SK-N-SH treated with all-trans-retinoic acid at 6 μM for 48 hours (cell line): Measurements from ENCODE around the gene FSD2.

Source experiments
- ATAC-seq: fragments of 200-7000 bp; cut with Tn5 transposase; 3 replicates; pipeline ENCODE4 v1.9.1; 2020; ENCODE audit warnings: mild to moderate bottlenecking, moderate library complexity
- BACH2 ChIP-seq: fragments of 250-450 bp; sonication (Bioruptor Pico); IDR thresholded peaks from 2 replicates; pipeline ENCODE4 v1.9.0; 2021; ENCODE audit warnings: mild to moderate bottlenecking, borderline replicate concordance
- CSDC2 ChIP-seq: fragments of 250-450 bp; sonication (Bioruptor Pico); IDR thresholded peaks from 2 replicates; pipeline ENCODE4 v1.5.0; 2020; ENCODE audit warnings: mild to moderate bottlenecking, moderate library complexity
- ESRRG ChIP-seq: fragments of 250-450 bp; sonication (Bioruptor Pico); IDR thresholded peaks from 2 replicates; pipeline ENCODE4 v1.6.1; 2021; ENCODE audit warnings: mild to moderate bottlenecking
- GLIS3 ChIP-seq: fragments of 250-450 bp; sonication (Bioruptor Pico); IDR thresholded peaks from 2 replicates; pipeline ENCODE4 v1.5.0; 2020; ENCODE audit warnings: mild to moderate bottlenecking, moderate library complexity
- ISL1 ChIP-seq: fragments of 250-450 bp; sonication (Bioruptor Pico); IDR thresholded peaks from 2 replicates; pipeline ENCODE4 v2.1.2; 2022; ENCODE audit warnings: mild to moderate bottlenecking, moderate library complexity
- OSR1 ChIP-seq: fragments of 250-450 bp; sonication (Bioruptor Pico); IDR thresholded peaks from 2 replicates; pipeline ENCODE4 v1.8.0; 2022; ENCODE audit warnings: moderate library complexity, mild to moderate bottlenecking, inconsistent platforms
- PATZ1 ChIP-seq: fragments of 250-450 bp; sonication (Bioruptor Pico); IDR thresholded peaks from 2 replicates; pipeline ENCODE4 v1.8.0; 2020; ENCODE audit warnings: mild to moderate bottlenecking, moderate library complexity, borderline replicate concordance
- POU6F1 ChIP-seq: fragments of 250-450 bp; sonication (Bioruptor Pico); IDR thresholded peaks from 2 replicates; pipeline ENCODE4 v1.8.0; 2021; ENCODE audit warnings: low read depth, mild to moderate bottlenecking, moderate library complexity, borderline replicate concordance
- PPARA ChIP-seq: fragments of 250-450 bp; sonication (Bioruptor Pico); IDR thresholded peaks from 2 replicates; pipeline ENCODE4 v1.5.0; 2020; ENCODE audit warnings: mild to moderate bottlenecking, borderline replicate concordance
- RARB ChIP-seq: fragments of 250-450 bp; sonication (Bioruptor Pico); IDR thresholded peaks from 2 replicates; pipeline ENCODE4 v1.8.0; 2021; ENCODE audit warnings: mild to moderate bottlenecking, moderate library complexity
- SNAI2 ChIP-seq: fragments of 250-450 bp; sonication (Bioruptor Pico); IDR thresholded peaks from 2 replicates; pipeline ENCODE4 v1.5.0; 2020; ENCODE audit warnings: mild to moderate bottlenecking, moderate library complexity
- TCF4 ChIP-seq: fragments of 250-450 bp; sonication (Bioruptor Pico); IDR thresholded peaks from 2 replicates; pipeline ENCODE4 v1.8.0; 2021; ENCODE audit warnings: mild to moderate bottlenecking, moderate library complexity, borderline replicate concordance
- TOX ChIP-seq: fragments of 250-450 bp; sonication (Bioruptor Pico); IDR thresholded peaks from 2 replicates; pipeline ENCODE4 v1.8.0; 2021; ENCODE audit warnings: mild to moderate bottlenecking, moderate library complexity, borderline replicate concordance
- ZC3H10 ChIP-seq: fragments of 250-450 bp; sonication (Bioruptor Pico); IDR thresholded peaks from 2 replicates; pipeline ENCODE4 v1.5.1; 2021; ENCODE audit warnings: mild to moderate bottlenecking, moderate library complexity
- ZFP3 ChIP-seq: fragments of 250-450 bp; sonication (Bioruptor Pico); IDR thresholded peaks from 2 replicates; pipeline ENCODE4 v1.5.0; 2020; ENCODE audit warnings: mild to moderate bottlenecking, moderate library complexity
- ZFP30 ChIP-seq: fragments of 450-650 bp; formaldehyde crosslinking; IDR thresholded peaks from 2 replicates; pipeline ENCODE4 v1.5.0; 2022; ENCODE audit warnings: mild to moderate bottlenecking, moderate library complexity
- ZNF565 ChIP-seq: fragments of 450-650 bp; formaldehyde crosslinking; conservative IDR thresholded peaks from 2 replicates; pipeline ENCODE4 v1.5.0; 2020; ENCODE audit warnings: low read depth, mild to moderate bottlenecking, moderate library complexity
- ZNF70 ChIP-seq: fragments of 450-650 bp; formaldehyde crosslinking; IDR thresholded peaks from 2 replicates; pipeline ENCODE4 v1.5.0; 2020; ENCODE audit warnings: mild to moderate bottlenecking, moderate library complexity
- ZNF8 ChIP-seq: fragments of 450-650 bp; formaldehyde crosslinking; IDR thresholded peaks from 2 replicates; pipeline ENCODE4 v1.5.0; 2020; ENCODE audit warnings: mild to moderate bottlenecking, moderate library complexity
- TF ChIP-seq, protein P1 (sequence below): fragments of 250-450 bp; sonication (Bioruptor Pico); IDR thresholded peaks from 2 replicates; pipeline ENCODE4 v1.5.1; 2020; ENCODE audit warnings: low read depth, mild to moderate bottlenecking, moderate library complexity
- TF ChIP-seq, protein P2 (sequence below): fragments of 250-450 bp; sonication (Bioruptor Pico); IDR thresholded peaks from 2 replicates; pipeline ENCODE4 v1.5.1; 2021; ENCODE audit warnings: mild to moderate bottlenecking, moderate library complexity
- TF ChIP-seq, protein P3 (sequence below): fragments of 250-450 bp; sonication (Bioruptor Pico); IDR thresholded peaks from 2 replicates; pipeline ENCODE4 v1.5.0; 2020; ENCODE audit warnings: mild to moderate bottlenecking, moderate library complexity

FSD2 gene

GRCh38 chr15:82739086-82739485, 66.8 kb downstream of the FSD2 start:
- TF ChIP-seq SNAI2: no peak
- no peak for TF ChIP-seq ZFP3
- no peak for TF ChIP-seq TOX (CRISPR knock-in tag)
- no peak for TF ChIP-seq ZNF565 (CRISPR knock-in tag)
- TF ChIP-seq ZC3H10 (CRISPR knock-in tag): no peak
- TF ChIP-seq, protein P1, sequence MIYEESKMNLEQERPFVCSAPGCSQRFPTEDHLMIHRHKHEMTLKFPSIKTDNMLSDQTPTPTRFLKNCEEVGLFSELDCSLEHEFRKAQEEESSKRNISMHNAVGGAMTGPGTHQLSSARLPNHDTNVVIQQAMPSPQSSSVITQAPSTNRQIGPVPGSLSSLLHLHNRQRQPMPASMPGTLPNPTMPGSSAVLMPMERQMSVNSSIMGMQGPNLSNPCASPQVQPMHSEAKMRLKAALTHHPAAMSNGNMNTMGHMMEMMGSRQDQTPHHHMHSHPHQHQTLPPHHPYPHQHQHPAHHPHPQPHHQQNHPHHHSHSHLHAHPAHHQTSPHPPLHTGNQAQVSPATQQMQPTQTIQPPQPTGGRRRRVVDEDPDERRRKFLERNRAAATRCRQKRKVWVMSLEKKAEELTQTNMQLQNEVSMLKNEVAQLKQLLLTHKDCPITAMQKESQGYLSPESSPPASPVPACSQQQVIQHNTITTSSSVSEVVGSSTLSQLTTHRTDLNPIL: no peak
- TF ChIP-seq OSR1: no peak
- TF ChIP-seq ZNF70 (CRISPR knock-in tag): no peak
- TF ChIP-seq, all 23 proteins: peak for 0
- ATAC-seq: no peak

- no peak for TF ChIP-seq ZC3H10 (CRISPR knock-in tag)
- no peak for TF ChIP-seq GLIS3 (CRISPR knock-in tag)
- no peak for TF ChIP-seq TOX (CRISPR knock-in tag)
- no peak for TF ChIP-seq ESRRG
- no peak for TF ChIP-seq PPARA (CRISPR knock-in tag)
- no peak for TF ChIP-seq ZNF70 (CRISPR knock-in tag)
- TF ChIP-seq RARB (CRISPR knock-in tag): no peak
- TF ChIP-seq, protein P2, sequence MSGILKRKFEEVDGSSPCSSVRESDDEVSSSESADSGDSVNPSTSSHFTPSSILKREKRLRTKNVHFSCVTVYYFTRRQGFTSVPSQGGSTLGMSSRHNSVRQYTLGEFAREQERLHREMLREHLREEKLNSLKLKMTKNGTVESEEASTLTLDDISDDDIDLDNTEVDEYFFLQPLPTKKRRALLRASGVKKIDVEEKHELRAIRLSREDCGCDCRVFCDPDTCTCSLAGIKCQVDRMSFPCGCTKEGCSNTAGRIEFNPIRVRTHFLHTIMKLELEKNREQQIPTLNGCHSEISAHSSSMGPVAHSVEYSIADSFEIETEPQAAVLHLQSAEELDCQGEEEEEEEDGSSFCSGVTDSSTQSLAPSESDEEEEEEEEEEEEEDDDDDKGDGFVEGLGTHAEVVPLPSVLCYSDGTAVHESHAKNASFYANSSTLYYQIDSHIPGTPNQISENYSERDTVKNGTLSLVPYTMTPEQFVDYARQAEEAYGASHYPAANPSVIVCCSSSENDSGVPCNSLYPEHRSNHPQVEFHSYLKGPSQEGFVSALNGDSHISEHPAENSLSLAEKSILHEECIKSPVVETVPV (CRISPR knock-in tag): no peak
- no peak for TF ChIP-seq POU6F1 (CRISPR knock-in tag)
- TF ChIP-seq ZNF565 (CRISPR knock-in tag): no peak
- TF ChIP-seq CSDC2 (CRISPR knock-in tag): no peak
- ATAC-seq: no peak; the same call in 1 of the 3 replicates
These were observed 67.9 kb downstream of the FSD2 start for GRCh38 chr15:82737975-82738374.

- TF ChIP-seq ISL1 (CRISPR knock-in tag) (no peak), GLIS3 (CRISPR knock-in tag) (no peak), SNAI2 (no peak), BACH2 (CRISPR knock-in tag) (no peak), PATZ1 (CRISPR knock-in tag) (no peak), ZNF565 (CRISPR knock-in tag) (no peak), TCF4 (CRISPR knock-in tag) (no peak), ESRRG (no peak), ZNF70 (CRISPR knock-in tag) (no peak), OSR1 (no peak), ZFP3 (no peak), ZFP30 (CRISPR knock-in tag) (no peak), RARB (CRISPR knock-in tag) (no peak), ZNF8 (CRISPR knock-in tag) (no peak)
- TF ChIP-seq, protein P3, sequence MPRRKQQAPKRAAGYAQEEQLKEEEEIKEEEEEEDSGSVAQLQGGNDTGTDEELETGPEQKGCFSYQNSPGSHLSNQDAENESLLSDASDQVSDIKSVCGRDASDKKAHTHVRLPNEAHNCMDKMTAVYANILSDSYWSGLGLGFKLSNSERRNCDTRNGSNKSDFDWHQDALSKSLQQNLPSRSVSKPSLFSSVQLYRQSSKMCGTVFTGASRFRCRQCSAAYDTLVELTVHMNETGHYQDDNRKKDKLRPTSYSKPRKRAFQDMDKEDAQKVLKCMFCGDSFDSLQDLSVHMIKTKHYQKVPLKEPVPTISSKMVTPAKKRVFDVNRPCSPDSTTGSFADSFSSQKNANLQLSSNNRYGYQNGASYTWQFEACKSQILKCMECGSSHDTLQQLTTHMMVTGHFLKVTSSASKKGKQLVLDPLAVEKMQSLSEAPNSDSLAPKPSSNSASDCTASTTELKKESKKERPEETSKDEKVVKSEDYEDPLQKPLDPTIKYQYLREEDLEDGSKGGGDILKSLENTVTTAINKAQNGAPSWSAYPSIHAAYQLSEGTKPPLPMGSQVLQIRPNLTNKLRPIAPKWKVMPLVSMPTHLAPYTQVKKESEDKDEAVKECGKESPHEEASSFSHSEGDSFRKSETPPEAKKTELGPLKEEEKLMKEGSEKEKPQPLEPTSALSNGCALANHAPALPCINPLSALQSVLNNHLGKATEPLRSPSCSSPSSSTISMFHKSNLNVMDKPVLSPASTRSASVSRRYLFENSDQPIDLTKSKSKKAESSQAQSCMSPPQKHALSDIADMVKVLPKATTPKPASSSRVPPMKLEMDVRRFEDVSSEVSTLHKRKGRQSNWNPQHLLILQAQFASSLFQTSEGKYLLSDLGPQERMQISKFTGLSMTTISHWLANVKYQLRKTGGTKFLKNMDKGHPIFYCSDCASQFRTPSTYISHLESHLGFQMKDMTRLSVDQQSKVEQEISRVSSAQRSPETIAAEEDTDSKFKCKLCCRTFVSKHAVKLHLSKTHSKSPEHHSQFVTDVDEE: no peak
- TF ChIP-seq, protein P1: no peak
- TF ChIP-seq, protein P2 (CRISPR knock-in tag): no peak
- ATAC-seq: no peak
These were observed 74.3 kb downstream of the FSD2 start for GRCh38 chr15:82731527-82731926.
